Mesendoderm (in vitro differentiated cells): ENCODE measurements around the gene TCAP.

Experiments
- DNase-seq: peaks from one replicate; pipeline ENCODE4 v3.0.0; 2013
- H2AK5ac ChIP-seq: 2 replicates; pipeline ENCODE4 v1.6.1; 2013; ENCODE audit warnings: low read length, inconsistent platforms
- H2BK120ac ChIP-seq: 2 replicates; pipeline ENCODE4 v1.6.1; 2013; ENCODE audit warnings: low read depth, mild to moderate bottlenecking, low read length, moderate library complexity, mixed read lengths
- H2BK15ac ChIP-seq: replicated peaks from 2 replicates; pipeline ENCODE4 v1.6.1; 2013; ENCODE audit warnings: low read depth, mild to moderate bottlenecking, moderate library complexity
- H2BK5ac ChIP-seq: 2 replicates; pipeline ENCODE4 v1.6.1; 2013; ENCODE audit warnings: low read length, inconsistent platforms
- H3K18ac ChIP-seq: 2 replicates; pipeline ENCODE4 v1.6.1; 2013; ENCODE audit warnings: mild to moderate bottlenecking, low read length, mixed read lengths
- H3K23ac ChIP-seq: one replicate; pipeline ENCODE4 v1.6.1; 2013; ENCODE audit warnings: low read length
- H3K27ac ChIP-seq: 2 replicates; pipeline ENCODE4 v1.5.1; 2013; ENCODE audit warnings: low read depth, mild to moderate bottlenecking, inconsistent platforms, low read length, moderate library complexity
- H3K27me3 ChIP-seq: 2 replicates; pipeline ENCODE4 v1.6.1; 2013; ENCODE audit warnings: low read length, control low read depth, mild to moderate bottlenecking, inconsistent platforms; ENCODE audit not compliant: insufficient read depth, poor library complexity
- H3K36me3 ChIP-seq: 2 replicates; pipeline ENCODE4 v1.6.1; 2013; ENCODE audit warnings: low read length, inconsistent platforms; ENCODE audit not compliant: control insufficient read depth, insufficient read depth
- H3K4ac ChIP-seq: one replicate; pipeline ENCODE4 v1.6.1; 2013; ENCODE audit warnings: low read depth, mild to moderate bottlenecking, low read length, moderate library complexity
- H3K4me1 ChIP-seq: 2 replicates; pipeline ENCODE4 v1.6.1; 2013; ENCODE audit warnings: low read depth, low read length, inconsistent platforms; ENCODE audit not compliant: control insufficient read depth
- H3K4me2 ChIP-seq: 2 replicates; pipeline ENCODE4 v1.6.1; 2013; ENCODE audit warnings: low read length
- H3K4me3 ChIP-seq: 2 replicates; pipeline ENCODE4 v1.5.1; 2013; ENCODE audit warnings: mild to moderate bottlenecking, low read length
- H3K56ac ChIP-seq: one replicate; pipeline ENCODE4 v1.6.1; 2013; ENCODE audit warnings: low read length
- H3K79me1 ChIP-seq: 2 replicates; pipeline ENCODE4 v1.6.1; 2013; ENCODE audit warnings: low read length, inconsistent platforms
- H3K79me2 ChIP-seq: 2 replicates; pipeline ENCODE4 v1.6.1; 2013; ENCODE audit warnings: mild to moderate bottlenecking, low read length; ENCODE audit not compliant: control insufficient read depth, insufficient read depth
- H3K9ac ChIP-seq: 2 replicates; pipeline ENCODE4 v1.6.1; 2013; ENCODE audit warnings: low read length, inconsistent platforms
- H4K5ac ChIP-seq: one replicate; pipeline ENCODE4 v1.6.1; 2013; ENCODE audit warnings: low read length
- H4K8ac ChIP-seq: one replicate; pipeline ENCODE4 v1.6.1; 2013; ENCODE audit warnings: low read depth, mild to moderate bottlenecking, control low read depth, low read length, moderate library complexity
- WGBS: extraction: QIAGEN DNeasy Blood & Tissue Kit; methylation state at CpG from one replicate; pipeline ENCODE4 v1.1.7; 2013; ENCODE audit warnings: low lambda C conversion rate, missing lambda C conversion rate; ENCODE audit not compliant: insufficient coverage; ENCODE audit errors: extremely low coverage; 5-methylcytosine and 5-hydroxymethylcytosine counted together

The TCAP gene

GRCh38 chr17:39650121-39650579 lies 15.0 kb upstream of the TCAP start:
- WGBS, result no CpG with 5 or more reads among the region's 11 CpGs
- H3K4me2 ChIP-seq, result no peak overlapping the region
- H3K4me3 ChIP-seq, result no peak overlapping the region
- peaks cover 13% of the 10 kb centered on the region for H3K4me1 ChIP-seq
- DNase-seq, result no peak
- no peak overlapping the region for H3K4ac ChIP-seq
- no peaks in the 10 kb centered on the region for H3K36me3 ChIP-seq
- H2AK5ac ChIP-seq, result no peak overlapping the region
- H3K79me1 ChIP-seq, result peaks cover 4% of the 10 kb centered on the region
- no peak overlapping the region for H4K8ac ChIP-seq
- H2BK15ac ChIP-seq, result no peak overlapping the region
- no peaks in the 10 kb centered on the region for H3K27me3 ChIP-seq
- no peak overlapping the region for H3K18ac ChIP-seq
- H2BK120ac ChIP-seq, result no peak overlapping the region
- no peak overlapping the region for H2BK5ac ChIP-seq
- H3K23ac ChIP-seq, result no peak overlapping the region
- H4K5ac ChIP-seq, result no peak overlapping the region
- no peaks in the 10 kb centered on the region for H3K79me2 ChIP-seq
- no peak overlapping the region for H3K56ac ChIP-seq
- H3K27ac ChIP-seq, result no peak overlapping the region
- H3K9ac ChIP-seq, result no peak overlapping the region

- H3K4me2 ChIP-seq, result no peak overlapping the region
- H3K4me3 ChIP-seq, result no peak overlapping the region
- peak overlapping the region; percentile 74 for H3K56ac ChIP-seq
- H3K27me3 ChIP-seq, result no peaks in the 10 kb centered on the region
- no peaks in the 10 kb centered on the region for H3K36me3 ChIP-seq
- no peak overlapping the region for H4K5ac ChIP-seq
- peaks cover 10% of the 10 kb centered on the region for H3K4me1 ChIP-seq
- WGBS, result no CpG with 5 or more reads among the region's 8 CpGs
- no peak for DNase-seq
- H3K79me1 ChIP-seq, result peaks cover 4% of the 10 kb centered on the region
- no peak overlapping the region for H3K18ac ChIP-seq
- H3K27ac ChIP-seq, result no peak overlapping the region
- no peak overlapping the region for H2BK5ac ChIP-seq
- no peak overlapping the region for H2AK5ac ChIP-seq
- H2BK120ac ChIP-seq, result no peak overlapping the region
- no peak overlapping the region for H3K23ac ChIP-seq
- no peak overlapping the region for H3K4ac ChIP-seq
- no peak overlapping the region for H2BK15ac ChIP-seq
- H4K8ac ChIP-seq, result no peak overlapping the region
- H3K79me2 ChIP-seq, result no peaks in the 10 kb centered on the region
- H3K9ac ChIP-seq, result peak overlapping the region; percentile 49
Measured at GRCh38 chr17:39651923-39652586, 13.1 kb upstream of the TCAP start.

- peaks cover 3% of the 10 kb centered on the region for H3K79me1 ChIP-seq
- H2BK5ac ChIP-seq, result peak overlapping the region; percentile 55
- peak overlapping the region; percentile 66 for H3K27ac ChIP-seq
- H3K56ac ChIP-seq, result peak overlapping the region; percentile 74
- no CpG with 5 or more reads among the region's 7 CpGs for WGBS
- DNase-seq, result peak; percentile 85
- no peaks in the 10 kb centered on the region for H3K79me2 ChIP-seq
- H3K36me3 ChIP-seq, result no peaks in the 10 kb centered on the region
- peak overlapping the region; percentile 59 for H3K9ac ChIP-seq
- H3K4me2 ChIP-seq, result no peak overlapping the region
- H2BK120ac ChIP-seq, result no peak overlapping the region
- no peak overlapping the region for H3K18ac ChIP-seq
- H2AK5ac ChIP-seq, result no peak overlapping the region
- no peak overlapping the region for H3K23ac ChIP-seq
- no peak overlapping the region for H3K4ac ChIP-seq
- H3K27me3 ChIP-seq, result no peaks in the 10 kb centered on the region
- no peak overlapping the region for H4K8ac ChIP-seq
- H2BK15ac ChIP-seq, result no peak overlapping the region
- H3K4me3 ChIP-seq, result no peak overlapping the region
- no peak overlapping the region for H4K5ac ChIP-seq
- peaks cover 10% of the 10 kb centered on the region for H3K4me1 ChIP-seq
Measured at GRCh38 chr17:39652587-39653315, 12.4 kb upstream of the TCAP start.

GRCh38 chr17:39653316-39653661 lies 11.9 kb upstream of the TCAP start:
- no peak overlapping the region for H3K4me3 ChIP-seq
- WGBS, result no CpG with 5 or more reads among the region's 12 CpGs
- H3K27ac ChIP-seq, result peak overlapping the region; percentile 66

DNA sequence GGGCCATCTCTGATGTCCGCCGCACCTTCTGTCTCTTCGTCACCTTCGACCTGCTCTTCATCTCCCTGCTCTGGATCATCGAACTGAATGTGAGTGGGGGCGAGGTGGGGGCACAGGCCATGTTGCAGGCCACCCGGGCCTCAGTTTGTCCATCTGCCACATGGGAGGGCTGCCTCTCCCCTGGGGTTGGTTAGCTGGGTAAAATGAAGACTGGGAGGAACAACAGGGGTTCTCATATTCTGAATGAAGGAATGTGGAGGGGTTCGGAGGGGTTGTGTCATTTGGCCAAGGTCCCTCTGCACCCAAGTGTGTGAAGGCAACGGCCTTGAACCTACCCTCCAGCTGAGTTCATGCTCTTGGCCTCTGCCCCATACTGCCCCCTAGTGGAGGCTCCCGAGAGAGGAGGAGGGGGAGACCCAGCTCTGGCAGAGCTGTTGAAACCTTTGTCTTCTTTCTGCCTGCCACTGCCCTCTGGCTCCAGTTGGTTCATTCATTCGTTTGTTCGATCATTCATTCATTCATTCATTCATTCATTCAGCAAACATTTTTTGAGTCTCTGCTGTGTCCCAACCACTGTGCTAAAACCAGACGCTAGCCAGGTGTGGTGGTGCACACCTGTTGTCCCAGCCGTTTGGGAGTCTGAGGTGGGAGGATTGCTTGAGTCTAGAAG lies 11.4 kb upstream of the TCAP start:
- H3K27me3 ChIP-seq, result no peaks in the 10 kb centered on the region
- peaks cover 10% of the 10 kb centered on the region for H3K4me1 ChIP-seq
- no peaks in the 10 kb centered on the region for H3K79me2 ChIP-seq
- no peak overlapping the region for H3K23ac ChIP-seq
- no peak overlapping the region for H3K18ac ChIP-seq
- no peaks in the 10 kb centered on the region for H3K36me3 ChIP-seq
- no peak overlapping the region for H4K8ac ChIP-seq
- peak overlapping the region; percentile 22 for H2AK5ac ChIP-seq
- no peak overlapping the region for H3K9ac ChIP-seq
- H3K4ac ChIP-seq, result no peak overlapping the region
- no CpG with 5 or more reads among the region's 14 CpGs for WGBS
- H3K4me2 ChIP-seq, result no peak overlapping the region
- no peak overlapping the region for H4K5ac ChIP-seq
- H2BK5ac ChIP-seq, result no peak overlapping the region
- H3K27ac ChIP-seq, result no peak overlapping the region
- no peak overlapping the region for H2BK15ac ChIP-seq
- H3K79me1 ChIP-seq, result peaks cover 1% of the 10 kb centered on the region
- peak; percentile 84 for DNase-seq
- peak overlapping the region; percentile 65 for H3K56ac ChIP-seq
- H2BK120ac ChIP-seq, result no peak overlapping the region
- H3K4me3 ChIP-seq, result no peak overlapping the region

More at GRCh38 chr17:39653316-39653661, 11.9 kb upstream of the TCAP start:
- H2AK5ac ChIP-seq, result peak overlapping the region; percentile 22
- peak overlapping the region; percentile 65 for H3K56ac ChIP-seq
- no peak overlapping the region for H3K4me2 ChIP-seq
- no peaks in the 10 kb centered on the region for H3K27me3 ChIP-seq
- H2BK15ac ChIP-seq, result no peak overlapping the region
- no peak overlapping the region for H3K18ac ChIP-seq
- no peak overlapping the region for H3K4ac ChIP-seq
- peaks cover 3% of the 10 kb centered on the region for H3K79me1 ChIP-seq
- H3K9ac ChIP-seq, result peak overlapping the region; percentile 59
- no peak overlapping the region for H4K8ac ChIP-seq
- H3K36me3 ChIP-seq, result no peaks in the 10 kb centered on the region
- H4K5ac ChIP-seq, result no peak overlapping the region
- peak overlapping the region; percentile 55 for H2BK5ac ChIP-seq
- DNase-seq, result no peak
- no peak overlapping the region for H2BK120ac ChIP-seq
- no peaks in the 10 kb centered on the region for H3K79me2 ChIP-seq
- H3K23ac ChIP-seq, result no peak overlapping the region
- H3K4me1 ChIP-seq, result peaks cover 10% of the 10 kb centered on the region
